Thyroid gland (tissue), 4 donors: ENCODE measurements around the gene PDP2. TPM values are rescaled to one million over a fixed set of nuclear protein-coding genes. Genes with fewer than 3 reads are reported as not detected.

ENCODE experiments used
- DNase-seq, 2 donors: peaks; one replicate each; pipeline ENCODE4 v3.0.0-alpha.2; 2019
- H3K27ac ChIP-seq, 3 donors: fragments of 200-600 bp; sonication (generic); 1 replicate in 2 of 3; 2 replicates in 1 of 3; pipeline ENCODE4 v1.5.1; 2016 to 2019; ENCODE audit warnings: mild to moderate bottlenecking in 1 of 3, moderate library complexity in 1 of 3
- H3K27me3 ChIP-seq: fragments of 200-600 bp; sonication (generic); one replicate; pipeline ENCODE4 v1.5.1; 2019
- H3K36me3 ChIP-seq, 2 donors: fragments of 200-600 bp; sonication (generic); one replicate each; pipeline ENCODE4 v1.5.1; 2016 to 2019
- H3K4me1 ChIP-seq, 2 donors: fragments of 200-600 bp; sonication (generic); one replicate each; pipeline ENCODE4 v1.5.1; 2017 to 2019
- H3K4me3 ChIP-seq, 3 donors: fragments of 200-600 bp; sonication (generic); replicated peaks in 1 of 3; 1 replicate in 2 of 3; 2 replicates in 1 of 3; pipeline ENCODE4 v1.5.1; 2016; ENCODE audit warnings: mild to moderate bottlenecking in 1 of 3
- H3K9me3 ChIP-seq: fragments of 200-600 bp; sonication (generic); one replicate; pipeline ENCODE4 v1.5.1; 2017
- POLR2A ChIP-seq, 2 donors: fragments of 450-650 bp; IDR thresholded peaks; one replicate each; pipeline ENCODE4 v1.6.1; 2017; ENCODE audit warnings: antibody characterized with exemption in 2 of 2, mild to moderate bottlenecking in 2 of 2, moderate library complexity in 1 of 2
- WGBS, 2 donors: methylation state at CpG; one replicate each; pipeline ENCODE4 v1.1.5; 2017; 5-methylcytosine and 5-hydroxymethylcytosine counted together
- intact Hi-C: fragments of 100-400 bp; cut with DNase I; formaldehyde crosslinking; loops from one replicate; pipeline ENCODE4 v1.15.1; 2023
- total RNA-seq, 4 donors: library from RNA; depleted of rRNA; stranded (reverse); fragments of >200 nt; gene quantifications; one replicate each; pipeline ENCODE4 v1.2.3, GENCODE V29; 2016
- TF ChIP-seq, protein P1 (sequence below), 6 experiments: fragments of 200-600 bp in 3 of 6; fragments of 450-650 bp in 3 of 6; sonication (generic) in 3 of 6; IDR thresholded peaks; one replicate each; pipeline ENCODE4 v1.5.1; 2016 to 2019; ENCODE audit warnings: antibody characterized with exemption in 6 of 6, mild to moderate bottlenecking in 2 of 6, inconsistent platforms in 1 of 6, moderate library complexity in 1 of 6

Gene PDP2
- total RNA-seq, 4 donors from 2014 or later: 10.7 to 34.5 (median 26.9) TPM

DNA sequence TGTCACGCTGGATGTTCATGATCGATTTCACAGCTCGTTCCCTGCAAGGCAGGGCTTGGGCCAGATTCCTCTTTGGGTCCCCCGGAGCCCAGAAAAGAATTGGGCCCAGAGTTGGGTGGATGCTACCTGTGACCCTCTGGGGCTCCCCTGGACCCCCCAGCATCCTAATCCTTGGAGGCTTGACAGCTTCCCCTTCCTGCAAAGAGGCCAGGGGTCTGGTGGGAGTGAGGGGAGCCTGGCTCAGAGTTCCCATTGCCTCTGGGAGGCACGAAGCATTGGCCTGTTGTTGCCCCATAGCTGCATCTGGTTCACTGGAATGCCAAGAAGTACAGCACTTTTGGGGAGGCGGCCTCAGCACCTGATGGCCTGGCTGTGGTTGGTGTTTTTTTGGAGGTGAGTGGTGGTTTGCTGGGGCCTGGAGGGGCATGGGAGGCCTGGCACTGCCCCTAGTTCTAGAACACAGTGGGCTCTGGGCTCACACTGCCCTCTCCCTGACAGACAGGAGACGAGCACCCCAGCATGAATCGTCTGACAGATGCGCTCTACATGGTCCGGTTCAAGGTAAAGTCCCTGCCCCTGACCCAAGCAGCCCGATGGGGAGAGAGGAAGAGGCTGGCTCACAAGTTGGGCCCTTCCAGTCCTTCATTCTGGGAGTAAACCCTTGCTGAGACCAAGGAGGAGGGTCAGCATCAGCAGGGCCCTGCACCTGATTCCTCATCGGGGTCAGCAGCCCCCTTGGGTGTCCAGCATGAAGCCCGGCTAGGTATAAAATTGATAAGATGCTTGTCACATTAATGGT, 28.9 kb upstream of the PDP2 start:
- Histone ChIP-seq H3K36me3 (no peaks in the 10 kb centered on the region), H3K9me3 (no peaks in the 10 kb centered on the region), H3K27me3 (no peaks in the 10 kb centered on the region), H3K27ac (no peak overlapping the region), H3K4me3 (no peak overlapping the region), H3K4me1 (no peaks in the 10 kb centered on the region)
- intact Hi-C loops: no loop called here
- TF ChIP-seq, protein P1, sequence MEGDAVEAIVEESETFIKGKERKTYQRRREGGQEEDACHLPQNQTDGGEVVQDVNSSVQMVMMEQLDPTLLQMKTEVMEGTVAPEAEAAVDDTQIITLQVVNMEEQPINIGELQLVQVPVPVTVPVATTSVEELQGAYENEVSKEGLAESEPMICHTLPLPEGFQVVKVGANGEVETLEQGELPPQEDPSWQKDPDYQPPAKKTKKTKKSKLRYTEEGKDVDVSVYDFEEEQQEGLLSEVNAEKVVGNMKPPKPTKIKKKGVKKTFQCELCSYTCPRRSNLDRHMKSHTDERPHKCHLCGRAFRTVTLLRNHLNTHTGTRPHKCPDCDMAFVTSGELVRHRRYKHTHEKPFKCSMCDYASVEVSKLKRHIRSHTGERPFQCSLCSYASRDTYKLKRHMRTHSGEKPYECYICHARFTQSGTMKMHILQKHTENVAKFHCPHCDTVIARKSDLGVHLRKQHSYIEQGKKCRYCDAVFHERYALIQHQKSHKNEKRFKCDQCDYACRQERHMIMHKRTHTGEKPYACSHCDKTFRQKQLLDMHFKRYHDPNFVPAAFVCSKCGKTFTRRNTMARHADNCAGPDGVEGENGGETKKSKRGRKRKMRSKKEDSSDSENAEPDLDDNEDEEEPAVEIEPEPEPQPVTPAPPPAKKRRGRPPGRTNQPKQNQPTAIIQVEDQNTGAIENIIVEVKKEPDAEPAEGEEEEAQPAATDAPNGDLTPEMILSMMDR (IDR thresholded peaks at IDR 0.05): no peak
- no peak for TF ChIP-seq POLR2A (IDR thresholded peaks at IDR 0.05)
- WGBS, 2 donors: 88 to 89% methylated on average over 6 to 9 of the region's 13 CpGs
- DNase-seq: no peak

DNA sequence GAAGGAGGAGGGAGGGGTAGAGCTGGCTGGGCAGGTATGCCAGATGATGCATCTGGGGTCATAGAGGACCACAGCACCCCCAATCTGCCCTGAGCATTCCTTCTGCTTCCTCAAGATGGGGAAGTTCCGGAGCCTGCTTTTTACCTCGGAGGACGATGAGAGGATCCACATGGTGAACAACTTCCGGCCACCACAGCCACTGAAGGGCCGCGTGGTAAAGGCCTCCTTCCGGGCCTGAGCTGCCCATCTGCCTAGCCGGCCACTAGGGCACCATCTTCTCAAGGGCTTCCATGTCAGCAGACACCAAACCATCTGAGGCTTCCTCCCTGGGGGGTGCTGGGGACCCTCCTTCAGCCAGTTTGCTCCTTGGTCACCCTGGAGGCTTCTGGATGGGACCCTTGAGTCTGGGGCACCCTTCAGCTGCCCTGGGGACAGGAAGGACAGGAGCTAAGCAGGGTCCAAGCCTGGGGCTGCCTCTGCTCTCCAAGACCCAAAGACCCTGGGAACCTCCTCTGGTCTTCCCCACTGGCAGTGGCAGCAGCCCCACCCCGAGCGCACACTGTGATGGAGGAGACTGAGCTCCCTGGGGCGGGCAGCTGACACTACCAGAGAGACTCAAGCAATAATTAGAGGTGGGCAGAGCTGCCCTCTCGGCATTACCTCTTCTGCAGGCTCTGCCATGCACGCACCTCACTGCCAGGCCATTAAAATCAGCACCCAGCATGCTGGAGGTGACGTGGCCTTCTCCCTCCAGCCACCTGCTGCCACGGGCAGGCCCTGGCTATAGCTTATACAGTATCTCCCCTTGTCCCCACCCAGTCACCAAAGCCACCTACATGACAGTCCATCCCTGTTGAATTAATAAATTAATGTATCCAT, 26.8 kb upstream of the PDP2 start:
- intact Hi-C loops: no loop called here
- Histone ChIP-seq H3K27me3 (no peaks in the 10 kb centered on the region), H3K36me3 (no peaks in the 10 kb centered on the region), H3K27ac (no peak overlapping the region), H3K4me3 (no peak overlapping the region), H3K4me1 (no peaks in the 10 kb centered on the region), H3K9me3 (no peaks in the 10 kb centered on the region)
- TF ChIP-seq POLR2A (IDR thresholded peaks at IDR 0.05): no peak
- TF ChIP-seq, protein P1 (IDR thresholded peaks at IDR 0.05): no peak
- no peak for DNase-seq
- 87 to 88% methylated on average over 12 to 13 of the region's 15 CpGs for WGBS, 2 donors

DNA sequence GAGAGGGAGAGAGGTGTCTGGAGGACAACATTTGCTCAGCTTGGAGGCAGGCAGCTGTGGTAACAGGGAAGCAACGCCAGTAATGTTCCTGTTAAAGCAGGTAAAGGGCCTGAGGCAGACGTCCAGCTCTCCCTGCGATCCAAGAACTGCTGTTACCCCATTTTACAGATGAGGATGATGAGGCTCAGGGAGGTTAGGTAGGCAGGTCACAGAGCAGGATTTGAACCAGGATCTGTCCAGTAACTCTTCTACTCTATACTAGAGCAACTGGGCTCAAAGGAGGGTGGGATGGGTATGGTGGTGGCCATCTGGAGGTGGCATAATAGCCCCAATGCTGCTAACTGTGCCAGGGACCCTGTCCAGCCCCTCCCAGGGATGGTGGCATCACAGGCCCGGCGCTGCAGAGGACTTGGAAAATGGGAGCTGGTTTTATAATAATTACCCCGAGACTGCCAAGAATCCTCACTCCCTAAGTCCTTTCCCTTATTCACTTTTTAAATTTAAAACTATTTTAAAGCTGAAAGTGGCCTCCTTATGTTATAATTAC, 24.1 kb upstream of the PDP2 start:
- Histone ChIP-seq H3K27me3 (no peaks in the 10 kb centered on the region), H3K36me3 (no peaks in the 10 kb centered on the region), H3K4me3 (no peak overlapping the region), H3K27ac (no peak overlapping the region), H3K4me1 (peaks cover 13 to 16% of the 10 kb centered on the region in 2 donors), H3K9me3 (no peaks in the 10 kb centered on the region)
- intact Hi-C loops: no loop called here
- 93 to 94% methylated on average over 6 of the region's 6 CpGs for WGBS, 2 donors
- no peak for DNase-seq
- TF ChIP-seq, protein P1 (IDR thresholded peaks at IDR 0.05): no peak
- no peak for TF ChIP-seq POLR2A (IDR thresholded peaks at IDR 0.05)

DNA sequence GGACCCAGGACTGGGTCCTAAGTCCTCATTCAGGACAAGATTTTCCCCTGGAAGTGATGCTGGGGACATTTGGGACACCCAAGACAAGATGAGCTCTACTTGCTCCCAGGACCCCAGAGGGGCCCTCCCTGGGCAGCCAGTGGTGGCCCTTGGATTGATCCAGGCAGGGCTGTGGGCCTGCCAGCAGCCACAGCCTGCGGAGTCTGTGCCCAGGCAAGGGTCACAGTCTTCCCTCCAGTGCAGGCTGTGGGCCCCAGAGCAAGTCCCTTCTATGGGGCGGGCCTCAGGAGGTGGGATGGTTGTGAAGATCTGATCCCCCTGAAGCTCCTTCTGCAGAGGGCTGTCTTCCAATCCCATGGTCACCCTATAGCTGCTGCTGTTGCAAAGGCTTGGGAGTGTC, 23.5 kb upstream of the PDP2 start:
- Histone ChIP-seq H3K4me3 (no peak overlapping the region), H3K36me3 (no peaks in the 10 kb centered on the region), H3K4me1 (peaks cover 13 to 16% of the 10 kb centered on the region in 2 donors), H3K27me3 (no peaks in the 10 kb centered on the region), H3K27ac (no peak overlapping the region), H3K9me3 (no peaks in the 10 kb centered on the region)
- WGBS, 2 donors: 100% methylated on average over 1 of the region's 2 CpGs; no CpG with 5 or more reads in 1 of the 2 donors
- DNase-seq: no peak
- intact Hi-C loops: no loop called here
- TF ChIP-seq POLR2A (IDR thresholded peaks at IDR 0.05): no peak
- TF ChIP-seq, protein P1 (IDR thresholded peaks at IDR 0.05): no peak
